Umbilical cord (tissue), 2 donors: ENCODE measurements around the gene LRRC49. TPM values are rescaled to one million over a fixed set of nuclear protein-coding genes. Genes with fewer than 3 reads are reported as not detected.
"Not testable (repeated sequence)": the region's sequence is repeated elsewhere in the genome, so short reads cannot be mapped to it uniquely, and the experiment has no call there.

ENCODE experiments used
- DNase-seq: peaks from one replicate; pipeline ENCODE4 v3.0.0-alpha.2; 2015; ENCODE audit warnings: low spot score
- total RNA-seq: library from RNA; depleted of rRNA; stranded (reverse); fragments of >200 nt; gene quantifications from one replicate; pipeline ENCODE4 v1.2.3, GENCODE V29; 2014; ENCODE audit warnings: low replicate concordance; ENCODE audit not compliant: insufficient read depth

The LRRC49 gene
- total RNA-seq, 1 donor from 2014 or later = 28.9 TPM

- peak; percentile 45 for DNase-seq
Observed at GRCh38 chr15:70974004-70974832, 81.6 kb downstream of the LRRC49 start.

GRCh38 chr15:70976851-70977250, 84.2 kb downstream of the LRRC49 start:
- peak; percentile 51 for DNase-seq

GRCh38 chr15:70995383-70995970, 102.9 kb downstream of the LRRC49 start:
- DNase-seq = peak; percentile 59

- no peak for DNase-seq
Observed at GRCh38 chr15:70998319-70998718, 105.7 kb downstream of the LRRC49 start.

- DNase-seq = peak; percentile 18
Observed at GRCh38 chr15:71002316-71002715, 109.7 kb downstream of the LRRC49 start.

GRCh38 chr15:71003319-71003718, 110.7 kb downstream of the LRRC49 start:
- DNase-seq = no peak

GRCh38 chr15:71004506-71004905, 111.9 kb downstream of the LRRC49 start:
- DNase-seq = not testable (repeated sequence)

GRCh38 chr15:71005895-71006294, 113.3 kb downstream of the LRRC49 start:
- DNase-seq = no peak

- no peak for DNase-seq
Observed at GRCh38 chr15:71008250-71008870, 115.7 kb downstream of the LRRC49 start.

- DNase-seq = no peak
Observed at GRCh38 chr15:71010472-71010871, 117.8 kb downstream of the LRRC49 start.

GRCh38 chr15:71010997-71011396, 118.4 kb downstream of the LRRC49 start:
- no peak for DNase-seq

- DNase-seq = peak; percentile 40
Observed at GRCh38 chr15:71011503-71012155, 119.0 kb downstream of the LRRC49 start.

GRCh38 chr15:71013446-71013845, 120.8 kb downstream of the LRRC49 start:
- DNase-seq = no peak

- DNase-seq = no peak
Observed at GRCh38 chr15:71015342-71015741, 122.7 kb downstream of the LRRC49 start.

GRCh38 chr15:71031232-71031631, 138.6 kb downstream of the LRRC49 start:
- DNase-seq = not testable (repeated sequence)

GRCh38 chr15:71035478-71035877, 142.9 kb downstream of the LRRC49 start:
- DNase-seq = not testable (repeated sequence)

GRCh38 chr15:71042356-71042922, 149.8 kb downstream of the LRRC49 start:
- peak; percentile 6 for DNase-seq

- DNase-seq = no peak
Observed at GRCh38 chr15:71043373-71043772, 150.7 kb downstream of the LRRC49 start.

GRCh38 chr15:71044006-71044405, 151.4 kb downstream of the LRRC49 start:
- no peak for DNase-seq

GRCh38 chr15:71046146-71046545, 153.5 kb downstream of the LRRC49 start:
- not testable (repeated sequence) for DNase-seq

GRCh38 chr15:71048913-71049675, 156.5 kb downstream of the LRRC49 start:
- DNase-seq = peak; percentile 73
